Endothelial cell of umbilical vein (primary cell): ENCODE results near the gene EFS. TPM values are rescaled to one million over a fixed set of nuclear protein-coding genes. Genes with fewer than 3 reads are reported as not detected.

Experiments used
- BruUV-seq: library from RNA; stranded (reverse); fragments of 400-500 nt; replicated peaks from 2 replicates; lab custom pipeline; 2021; lab: Mats Ljungman, UMichigan
- CTCF ChIA-PET: fragments of 300-600, 350-600 bp; sonication (Branson Sonifier 250); formaldehyde crosslinking; loops from one replicate; lab custom pipeline; 2021; ENCODE audit warnings: antibody characterized with exemption, inconsistent platforms; lab: Charles Lee
- POLR2A ChIA-PET: fragments of 300-600, 350-600 bp; sonication (Branson Sonifier 250); formaldehyde crosslinking; loops from one replicate; lab custom pipeline; 2021; ENCODE audit warnings: antibody characterized with exemption, inconsistent platforms; lab: Charles Lee
- DNase-seq: peaks from one replicate; pipeline ENCODE4 v3.0.0-alpha.2; 2011; ENCODE audit warnings: low read depth, low spot score
- FAIRE-seq: peaks from 2 replicates; lab custom pipeline; 2011; peaks lifted over from hg19 to GRCh38; lab: Jason Lieb, UNC
- H2AFZ ChIP-seq: 2 replicates; pipeline ENCODE4 v1.6.0; 2012; ENCODE audit warnings: low read depth, low read length, control low read depth, inconsistent platforms
- H3K27ac ChIP-seq: 2 replicates; pipeline ENCODE4 v1.5.1; 2011; ENCODE audit warnings: low read depth, mild to moderate bottlenecking, control low read depth, low read length, moderate library complexity; ENCODE audit not compliant: insufficient read depth
- H3K27me3 ChIP-seq, 2 experiments: 2 replicates each; pipeline versions ENCODE4 v1.6.0 to v1.6.1; 2011; ENCODE audit warnings: low read length in 2 of 2, mixed read lengths in 1 of 2; ENCODE audit not compliant: control insufficient read depth in 2 of 2, insufficient read depth in 2 of 2
- H3K36me3 ChIP-seq, 2 experiments: 2 replicates in 1 of 2; 3 replicates in 1 of 2; pipeline ENCODE4 v1.5.1; 2011; ENCODE audit warnings: low read length in 2 of 2, mild to moderate bottlenecking in 1 of 2, moderate library complexity in 1 of 2; ENCODE audit not compliant: control insufficient read depth in 2 of 2, insufficient read depth in 2 of 2; ENCODE audit errors: extremely low read depth in 1 of 2
- H3K4me1 ChIP-seq: 3 replicates; pipeline ENCODE4 v1.5.1; 2011; ENCODE audit warnings: mild to moderate bottlenecking, low read length; ENCODE audit not compliant: control insufficient read depth, insufficient read depth; ENCODE audit errors: extremely low read depth
- H3K4me2 ChIP-seq: 2 replicates; pipeline ENCODE4 v1.6.1; 2011; ENCODE audit warnings: low read length, control low read depth, mixed read lengths; ENCODE audit not compliant: insufficient read depth
- H3K4me3 ChIP-seq, 3 experiments: fragments of 200-600 bp in 1 of 3; sonication (generic), shearing (Covaris generic) in 1 of 3; replicated peaks in 1 of 3; 2 replicates each; pipeline ENCODE4 v1.5.1; 2011 to 2016; ENCODE audit warnings: control low read depth in 3 of 3, low read length in 3 of 3, mild to moderate bottlenecking in 2 of 3, inconsistent platforms in 1 of 3, low read depth in 1 of 3, moderate library complexity in 1 of 3; ENCODE audit not compliant: insufficient read depth in 1 of 3
- H3K79me2 ChIP-seq: 2 replicates; pipeline ENCODE4 v1.6.0; 2012; ENCODE audit warnings: low read length, inconsistent platforms; ENCODE audit not compliant: control insufficient read depth, insufficient read depth
- H3K9ac ChIP-seq: replicated peaks from 2 replicates; pipeline ENCODE3; 2011; ENCODE audit warnings: low read length, control low read depth; ENCODE audit not compliant: insufficient read depth; ENCODE audit errors: extremely low read depth
- H3K9me1 ChIP-seq: replicated peaks from 3 replicates; pipeline ENCODE4 v1.6.0; 2011; ENCODE audit warnings: mild to moderate bottlenecking, low read length; ENCODE audit not compliant: control insufficient read depth, insufficient read depth; ENCODE audit errors: extremely low read depth
- H3K9me3 ChIP-seq: replicated peaks from 2 replicates; pipeline ENCODE4 v1.5.1; 2012; ENCODE audit warnings: low read length, inconsistent platforms; ENCODE audit not compliant: control insufficient read depth, insufficient read depth
- H4K20me1 ChIP-seq: replicated peaks from 2 replicates; pipeline ENCODE3; 2011; ENCODE audit warnings: mild to moderate bottlenecking, low read length; ENCODE audit not compliant: control insufficient read depth, insufficient read depth; ENCODE audit errors: extremely low read depth
- CTCF ChIP-seq, 2 donors: IDR thresholded peaks; 1 replicate in 1 of 2; 2 replicates in 1 of 2; pipeline ENCODE4 v1.5.1; 2011; ENCODE audit warnings: low read length in 2 of 2, mild to moderate bottlenecking in 2 of 2, moderate library complexity in 2 of 2, control low read depth in 1 of 2, inconsistent platforms in 1 of 2, low read depth in 1 of 2; ENCODE audit not compliant: insufficient read depth in 1 of 2; ENCODE audit errors: extremely low read depth in 1 of 2
- EZH2 ChIP-seq: IDR thresholded peaks from 2 replicates; pipeline ENCODE4 v1.6.1; 2012; ENCODE audit warnings: borderline replicate concordance, low read depth, mild to moderate bottlenecking, moderate library complexity, low read length, inconsistent platforms; ENCODE audit not compliant: severe bottlenecking
- FOS ChIP-seq: IDR thresholded peaks from 2 replicates; pipeline ENCODE4 v1.6.1; 2011; ENCODE audit warnings: mild to moderate bottlenecking, low read length, moderate library complexity, borderline replicate concordance; ENCODE audit not compliant: insufficient read depth
- GATA2 ChIP-seq: IDR thresholded peaks from 2 replicates; pipeline ENCODE4 v1.7.0; 2011; ENCODE audit warnings: low read depth, mild to moderate bottlenecking, moderate library complexity, mixed read lengths, low read length; ENCODE audit not compliant: insufficient read length, insufficient read depth
- JUN ChIP-seq: IDR thresholded peaks from 2 replicates; pipeline ENCODE4 v1.6.1; 2011; ENCODE audit warnings: borderline replicate concordance, low read depth; ENCODE audit not compliant: insufficient read length, insufficient read depth
- MAX ChIP-seq: IDR thresholded peaks from 2 replicates; pipeline ENCODE4 v1.6.1; 2011; ENCODE audit not compliant: insufficient read depth, insufficient read length
- MYC ChIP-seq: IDR thresholded peaks from one replicate; pipeline ENCODE4 v1.6.1; 2011; ENCODE audit warnings: mild to moderate bottlenecking, low read depth, low read length
- POLR2A ChIP-seq: IDR thresholded peaks from 2 replicates; pipeline ENCODE4 v1.6.1; 2012; ENCODE audit warnings: low read depth, mild to moderate bottlenecking, control low read depth, low read length
- POLR2AphosphoS5 ChIP-seq: IDR thresholded peaks from 2 replicates; pipeline ENCODE4 v1.6.1; 2012; ENCODE audit warnings: low read depth, mild to moderate bottlenecking, control low read depth, low read length, moderate library complexity; ENCODE audit not compliant: insufficient read depth
- dilution Hi-C: fragments of 300-500 bp; cut with MboI; formaldehyde crosslinking; loops from one replicate; pipeline ENCODE4 v1.15.0; 2019; ENCODE audit warnings: low sequenced_read_pairs; ENCODE audit not compliant: extremely low pct_ligation_motif_present
- intact Hi-C: fragments of 100-400 bp; cut with micrococcal nuclease; formaldehyde crosslinking; loops from one replicate; pipeline ENCODE4 v1.10.0; 2022
- polyA plus RNA-seq, 4 experiments: library from polyadenylated mRNA; depleted of rRNA in 3 of 4; stranded (reverse) in 3 of 4; unstranded in 1 of 4; fragments of >200 nt; gene quantifications; 2 replicates each; pipeline versions ENCODE4 v1.2.1 to v1.2.3, GENCODE V29; 2011 to 2012; ENCODE audit warnings: missing spikeins in 1 of 4
- total RNA-seq: library from RNA; stranded (reverse); gene quantifications from 2 replicates; pipeline ENCODE4 v1.2.3, GENCODE V29; 2021

The EFS gene
- total and polyA plus RNA-seq, 2 donors (not counting 3 experiments of a cell fraction or from before 2014, with no cell fraction given), result 0.03 to 0.13 TPM

GRCh38 chr14:23376482-23377197 lies 11.7 kb upstream of the EFS start, which contains the start of gene CMTM5:
TSS of gene CMTM5 (plus strand) at chr14:23377046. CDS start at chr14:23377252, 206 bp downstream.
- Histone ChIP-seq H3K9ac (no peak within 1 kb of the TSS), H3K27me3 (peaks cover 0 to 3% of the 10 kb centered on the region in 2 experiments), H3K79me2 (no peaks in the 10 kb centered on the region), H4K20me1 (no peaks in the 10 kb centered on the region), H3K36me3 (no peaks in the 10 kb centered on the region), H2AFZ (no peak within 1 kb of the TSS), H3K4me1 (no peaks in the 10 kb centered on the region), H3K9me1 (no peaks in the 10 kb centered on the region), H3K27ac (no peak within 1 kb of the TSS), H3K4me3 (no peak within 1 kb of the TSS), H3K9me3 (no peaks in the 10 kb centered on the region), H3K4me2 (no peak within 1 kb of the TSS)
- dilution Hi-C loops, result no loop called here
- POLR2A ChIA-PET, result no interaction called here
- intact Hi-C loops, result no loop called here
- DNase-seq, result no peak
- no TSS peak for BruUV-seq
- CTCF ChIA-PET, result interaction anchor here (0.6 to 2.0 kb wide), 4 partner anchors 25 to 308 kb away, joined by 3 to 4 read pairs (median 4); no protein-coding TSS in a partner anchor
- no peak for FAIRE-seq
- TF ChIP-seq MAX, result no peak

GRCh38 chr14:23375527-23376251 lies 10.7 kb upstream of the EFS start:
- FAIRE-seq (no peak), DNase-seq (no peak)
- Histone ChIP-seq H3K36me3 (no peaks in the 10 kb centered on the region), H3K9ac (no peak overlapping the region), H3K4me3 (no peak overlapping the region), H3K27me3 (peaks cover 0 to 3% of the 10 kb centered on the region in 2 experiments), H3K4me2 (no peak overlapping the region), H3K4me1 (no peaks in the 10 kb centered on the region), H2AFZ (no peak overlapping the region), H3K79me2 (no peaks in the 10 kb centered on the region), H3K9me1 (no peaks in the 10 kb centered on the region), H4K20me1 (no peaks in the 10 kb centered on the region), H3K9me3 (no peaks in the 10 kb centered on the region), H3K27ac (no peak overlapping the region)
- dilution Hi-C loops, result no loop called here
- intact Hi-C loops, result no loop called here
- POLR2A ChIA-PET, result no interaction called here
- BruUV-seq, result no TSS peak
- TF ChIP-seq EZH2, result no peak
- TF ChIP-seq MAX, result no peak
- TF ChIP-seq CTCF (IDR thresholded peaks at IDR 0.05; ENCODE audit: extremely low read depth in 1 of 2, insufficient read depth in 1 of 2, low read depth in 1 of 2, low read length in 2 of 2), result no peak
- TF ChIP-seq MYC, result no peak
- no peak for TF ChIP-seq GATA2
- TF ChIP-seq JUN, result no peak
- no peak for TF ChIP-seq POLR2AphosphoS5
- TF ChIP-seq FOS, result no peak
- no peak for TF ChIP-seq POLR2A
- CTCF ChIA-PET, result interaction anchor here (0.6 to 2.0 kb wide), 4 partner anchors 24 to 307 kb away, joined by 3 to 4 read pairs (median 4); no protein-coding TSS in a partner anchor
